ENCODE results near the gene TTF1. TPM values are rescaled to one million over a fixed set of nuclear protein-coding genes. Genes with fewer than 3 reads are reported as not detected.
"Not testable (repeated sequence)": the region's sequence is repeated elsewhere in the genome, so short reads cannot be mapped to it uniquely, and the experiment has no call there.

TTF1 gene
- total RNA-seq, 4 donors from 2014 or later, result 9.3 to 12.2 (median 10.7) TPM

DNA sequence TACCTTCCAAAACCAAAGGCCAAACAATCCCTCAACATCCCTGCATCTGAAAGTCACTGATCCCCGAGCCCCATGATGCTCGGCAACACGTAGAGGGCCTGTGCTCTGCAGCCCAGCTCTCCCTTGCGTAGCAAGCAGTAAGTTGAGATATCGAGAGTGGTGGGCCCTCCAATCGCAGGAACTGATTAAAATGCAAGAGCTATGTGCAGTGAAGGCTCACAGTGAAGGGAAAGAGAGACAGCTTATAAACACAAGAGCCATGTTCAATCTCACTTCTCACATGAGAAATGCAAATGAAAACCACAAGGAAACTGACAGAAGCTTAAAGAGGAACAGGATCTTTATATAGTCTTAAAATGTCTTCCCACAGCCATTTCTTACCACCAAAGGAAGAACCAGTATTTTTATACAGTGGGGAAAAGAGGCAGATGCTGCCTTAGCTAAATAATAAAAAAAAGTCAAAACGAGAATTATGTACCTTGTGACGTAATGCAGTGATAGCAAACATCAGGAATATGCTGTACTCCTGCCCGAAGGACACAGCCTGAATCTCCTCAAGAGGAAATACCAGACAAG lies 24.6 kb downstream of the TTF1 start:
- 87 to 90% methylated on average over 9 of the region's 9 CpGs for WGBS, 2 donors
- intact Hi-C loops (cut with DNase I; ENCODE audit: low total_unique reads), result no loop called here
- H3K4me3 ChIP-seq (ENCODE audit: low read depth, poor library complexity, severe bottlenecking), result no peak overlapping the region
- no peak for DNase-seq (ENCODE audit: low spot score in 2 of 2)
- no peak for TF ChIP-seq POLR2A (IDR thresholded peaks at IDR 0.05)
- TF ChIP-seq, protein P1, sequence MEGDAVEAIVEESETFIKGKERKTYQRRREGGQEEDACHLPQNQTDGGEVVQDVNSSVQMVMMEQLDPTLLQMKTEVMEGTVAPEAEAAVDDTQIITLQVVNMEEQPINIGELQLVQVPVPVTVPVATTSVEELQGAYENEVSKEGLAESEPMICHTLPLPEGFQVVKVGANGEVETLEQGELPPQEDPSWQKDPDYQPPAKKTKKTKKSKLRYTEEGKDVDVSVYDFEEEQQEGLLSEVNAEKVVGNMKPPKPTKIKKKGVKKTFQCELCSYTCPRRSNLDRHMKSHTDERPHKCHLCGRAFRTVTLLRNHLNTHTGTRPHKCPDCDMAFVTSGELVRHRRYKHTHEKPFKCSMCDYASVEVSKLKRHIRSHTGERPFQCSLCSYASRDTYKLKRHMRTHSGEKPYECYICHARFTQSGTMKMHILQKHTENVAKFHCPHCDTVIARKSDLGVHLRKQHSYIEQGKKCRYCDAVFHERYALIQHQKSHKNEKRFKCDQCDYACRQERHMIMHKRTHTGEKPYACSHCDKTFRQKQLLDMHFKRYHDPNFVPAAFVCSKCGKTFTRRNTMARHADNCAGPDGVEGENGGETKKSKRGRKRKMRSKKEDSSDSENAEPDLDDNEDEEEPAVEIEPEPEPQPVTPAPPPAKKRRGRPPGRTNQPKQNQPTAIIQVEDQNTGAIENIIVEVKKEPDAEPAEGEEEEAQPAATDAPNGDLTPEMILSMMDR (IDR thresholded peaks at IDR 0.05), result no peak

GRCh38 chr9:132378416-132378815 lies 28.2 kb downstream of the TTF1 start:
- H3K4me3 ChIP-seq (ENCODE audit: low read depth, poor library complexity, severe bottlenecking); intact Hi-C loops (cut with DNase I; ENCODE audit: low total_unique reads); DNase-seq (ENCODE audit: low spot score in 2 of 2): not testable (repeated sequence)
- WGBS, 2 donors, result 92 to 95% methylated on average over 3 of the region's 3 CpGs

GRCh38 chr9:132377769-132378168 lies 28.9 kb downstream of the TTF1 start:
- DNase-seq (ENCODE audit: low spot score in 2 of 2); intact Hi-C loops (cut with DNase I; ENCODE audit: low total_unique reads); H3K4me3 ChIP-seq (ENCODE audit: low read depth, poor library complexity, severe bottlenecking): not testable (repeated sequence)
- 88 to 93% methylated on average over 2 of the region's 2 CpGs for WGBS, 2 donors

DNA sequence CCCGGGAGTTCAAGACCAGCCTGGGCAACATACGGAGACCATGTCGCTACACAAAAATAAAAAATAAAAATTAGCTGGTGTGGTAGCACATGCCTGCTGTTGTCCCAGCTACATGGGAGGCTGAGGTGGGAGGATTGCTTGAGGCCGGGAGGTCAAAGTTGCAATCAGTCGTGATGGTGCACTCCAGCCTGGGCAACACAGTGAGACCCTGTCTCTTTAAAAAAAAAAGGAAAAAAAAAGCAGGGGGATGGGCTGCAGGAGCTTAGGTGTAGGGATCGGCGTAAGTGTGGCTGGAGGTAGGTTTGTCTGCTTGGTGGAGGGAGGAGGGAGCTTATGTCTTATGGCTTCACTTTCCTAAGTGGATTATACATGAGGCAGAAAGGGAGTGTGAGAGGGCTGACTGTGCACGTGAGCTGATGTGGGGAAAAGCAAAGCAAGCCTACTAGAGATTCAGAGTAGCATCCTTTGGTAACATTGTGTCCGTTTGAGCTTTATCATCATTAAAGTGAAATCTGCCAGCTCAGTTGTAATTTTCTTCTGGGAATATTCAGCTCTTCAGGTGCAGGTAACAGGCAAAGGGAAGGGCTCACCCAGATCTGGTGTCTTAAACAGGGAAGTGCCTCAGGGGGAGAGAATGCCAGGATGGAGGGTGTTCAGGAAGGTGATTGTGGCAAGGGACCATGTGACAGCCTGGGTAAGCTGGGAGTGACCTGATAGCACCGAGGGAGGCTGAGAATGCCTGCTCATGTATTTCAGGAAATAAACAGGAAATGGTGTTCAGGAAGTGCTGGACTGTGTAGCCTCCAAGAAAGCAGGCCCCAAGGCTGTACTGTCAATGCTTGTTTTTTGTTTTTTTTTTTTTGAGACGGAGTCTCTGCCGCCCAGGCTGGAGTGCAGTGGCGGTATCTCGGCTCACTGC lies 34.2 kb downstream of the TTF1 start:
- TF ChIP-seq POLR2A (IDR thresholded peaks at IDR 0.05), result no peak
- TF ChIP-seq, protein P1 (IDR thresholded peaks at IDR 0.05), result no peak
- DNase-seq (ENCODE audit: low spot score in 2 of 2), result peak; percentile 64 to 87
- intact Hi-C loops (cut with DNase I; ENCODE audit: low total_unique reads), result no loop called here
- H3K4me3 ChIP-seq (ENCODE audit: low read depth, poor library complexity, severe bottlenecking), result no peak overlapping the region
- 63 to 65% methylated on average over 14 of the region's 14 CpGs for whole genome bisulfite sequencing, 2 donors

- 89 to 92% methylated on average over 4 of the region's 4 CpGs for WGBS, 2 donors
- H3K4me3 ChIP-seq (ENCODE audit: low read depth, poor library complexity, severe bottlenecking), result no peak overlapping the region
- intact Hi-C loops (cut with DNase I; ENCODE audit: low total_unique reads), result no loop called here
- DNase-seq (ENCODE audit: low spot score in 2 of 2), result no peak
- no peak for TF ChIP-seq POLR2A (IDR thresholded peaks at IDR 0.05)
- TF ChIP-seq, protein P1 (IDR thresholded peaks at IDR 0.05), result no peak
Measured at GRCh38 chr9:132370592-132370991, 36.0 kb downstream of the TTF1 start.

DNA sequence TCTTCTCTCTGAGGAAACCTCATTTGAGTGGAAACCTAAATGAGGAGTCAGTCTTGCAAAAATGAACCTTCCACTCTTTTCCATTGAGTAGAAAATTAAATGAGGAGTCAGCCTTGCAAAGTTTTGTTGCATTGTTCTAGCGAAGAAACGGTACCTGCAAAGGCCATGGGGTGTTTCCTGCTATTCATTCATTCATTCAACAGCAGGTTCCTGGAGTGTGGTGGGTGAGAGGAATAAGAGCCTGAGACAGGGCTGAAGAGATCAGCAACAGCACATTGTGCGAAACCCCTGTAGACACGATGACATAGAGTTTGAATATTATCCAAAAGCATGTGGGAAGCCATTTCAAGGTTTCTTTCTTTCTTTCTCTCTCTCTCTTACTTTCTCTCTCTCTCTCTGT lies 37.2 kb downstream of the TTF1 start:
- WGBS, 2 donors, result 82 to 83% methylated on average over 4 of the region's 4 CpGs
- TF ChIP-seq, protein P1 (IDR thresholded peaks at IDR 0.05), result no peak
- no peak for TF ChIP-seq POLR2A (IDR thresholded peaks at IDR 0.05)
- H3K4me3 ChIP-seq (ENCODE audit: low read depth, poor library complexity, severe bottlenecking), result no peak overlapping the region
- intact Hi-C loops (cut with DNase I; ENCODE audit: low total_unique reads), result no loop called here
- no peak for DNase-seq (ENCODE audit: low spot score in 2 of 2)

Measured in lower leg skin (tissue), 4 donors.